PC-9 (cell line): ENCODE data around the gene ENKD1. TPM values are rescaled to one million over a fixed set of nuclear protein-coding genes. Genes with fewer than 3 reads are reported as not detected.

ENCODE experiments used
- BruUV-seq: library from RNA; stranded (reverse); fragments of 400-500 nt; replicated peaks from 2 replicates; lab custom pipeline; 2021; lab: Mats Ljungman, UMichigan
- CTCF ChIA-PET: fragments of 300-600 bp; sonication (Branson Sonifier 250); formaldehyde crosslinking; loops from one replicate; lab custom pipeline; 2022; ENCODE audit warnings: antibody characterized with exemption; lab: Charles Lee
- POLR2A ChIA-PET: fragments of 300-600 bp; sonication (Branson Sonifier 250); formaldehyde crosslinking; loops from one replicate; lab custom pipeline; 2022; ENCODE audit warnings: antibody characterized with exemption; ENCODE audit not compliant: unreplicated experiment; lab: Charles Lee
- DNase-seq, 2 experiments: peaks; one replicate each; pipeline versions ENCODE4 v3.0.0 to v3.0.0-alpha.2; 2015 to 2022; ENCODE audit warnings: mixed read lengths in 1 of 2
- H2AFZ ChIP-seq: fragments of 200-600 bp; sonication (generic); 2 replicates; pipeline ENCODE4 v1.8.1; 2017; ENCODE audit warnings: antibody characterized with exemption
- H3F3A ChIP-seq: fragments of 200-600 bp; sonication (generic); 2 replicates; pipeline ENCODE4 v1.8.1; 2017; ENCODE audit warnings: antibody characterized with exemption, mild to moderate bottlenecking, low read depth; ENCODE audit not compliant: insufficient read depth
- H3K27ac ChIP-seq: fragments of 200-600 bp; sonication (generic); 2 replicates; pipeline ENCODE4 v1.6.1; 2016; ENCODE audit warnings: mixed run types
- H3K27me3 ChIP-seq: fragments of 200-600 bp; sonication (generic); 2 replicates; pipeline ENCODE4 v1.6.1; 2016; ENCODE audit warnings: low read depth, mixed run types; ENCODE audit not compliant: insufficient read depth
- H3K36me3 ChIP-seq: fragments of 200-600 bp; sonication (generic); 2 replicates; pipeline ENCODE4 v1.6.1; 2016; ENCODE audit warnings: low read depth, mixed run types
- H3K4me1 ChIP-seq: fragments of 200-600 bp; sonication (generic); replicated peaks from 2 replicates; pipeline ENCODE4 v1.6.1; 2016; ENCODE audit warnings: mixed run types; ENCODE audit not compliant: insufficient read depth
- H3K4me2 ChIP-seq: fragments of 200-600 bp; sonication (generic); 2 replicates; pipeline ENCODE4 v1.6.1; 2017; ENCODE audit warnings: mixed run types
- H3K4me3 ChIP-seq: fragments of 200-600 bp; sonication (generic); 2 replicates; pipeline ENCODE4 v1.6.1; 2016; ENCODE audit warnings: mixed run types
- H3K79me2 ChIP-seq: fragments of 200-600 bp; sonication (generic); 2 replicates; pipeline ENCODE4 v1.6.1; 2017; ENCODE audit warnings: low read depth, mixed run types
- H3K9me2 ChIP-seq: fragments of 200-600 bp; sonication (generic); 2 replicates; pipeline ENCODE4 v1.8.1; 2017; ENCODE audit warnings: mild to moderate bottlenecking; ENCODE audit not compliant: insufficient read depth
- H3K9me3 ChIP-seq: fragments of 200-600 bp; sonication (generic); 2 replicates; pipeline ENCODE4 v1.8.1; 2016; ENCODE audit warnings: low read depth; ENCODE audit not compliant: insufficient read depth
- H4K20me1 ChIP-seq: fragments of 200-600 bp; sonication (generic); 2 replicates; pipeline ENCODE4 v1.8.1; 2017; ENCODE audit not compliant: insufficient read depth
- EZH2 ChIP-seq: fragments of 200-600 bp; sonication (generic); IDR thresholded peaks from 2 replicates; pipeline ENCODE4 v1.8.0; 2017; ENCODE audit warnings: antibody characterized with exemption, low read depth
- intact Hi-C: fragments of 100-400 bp; cut with micrococcal nuclease; formaldehyde crosslinking; loops from one replicate; pipeline ENCODE4 v1.10.0; 2022; ENCODE audit not compliant: unreplicated experiment
- total RNA-seq: library from RNA; stranded (reverse); gene quantifications from 2 replicates; pipeline ENCODE4 v1.2.3, GENCODE V29; 2021
- TF ChIP-seq, protein P1 (sequence below): fragments of 200-600 bp; sonication (generic); conservative IDR thresholded peaks from 2 replicates; pipeline ENCODE4 v1.6.1; 2017; ENCODE audit warnings: mixed run types, antibody characterized with exemption, mild to moderate bottlenecking, moderate library complexity

Gene ENKD1
- total RNA-seq, 1 experiment from 2014 or later: 20.8 TPM

DNA sequence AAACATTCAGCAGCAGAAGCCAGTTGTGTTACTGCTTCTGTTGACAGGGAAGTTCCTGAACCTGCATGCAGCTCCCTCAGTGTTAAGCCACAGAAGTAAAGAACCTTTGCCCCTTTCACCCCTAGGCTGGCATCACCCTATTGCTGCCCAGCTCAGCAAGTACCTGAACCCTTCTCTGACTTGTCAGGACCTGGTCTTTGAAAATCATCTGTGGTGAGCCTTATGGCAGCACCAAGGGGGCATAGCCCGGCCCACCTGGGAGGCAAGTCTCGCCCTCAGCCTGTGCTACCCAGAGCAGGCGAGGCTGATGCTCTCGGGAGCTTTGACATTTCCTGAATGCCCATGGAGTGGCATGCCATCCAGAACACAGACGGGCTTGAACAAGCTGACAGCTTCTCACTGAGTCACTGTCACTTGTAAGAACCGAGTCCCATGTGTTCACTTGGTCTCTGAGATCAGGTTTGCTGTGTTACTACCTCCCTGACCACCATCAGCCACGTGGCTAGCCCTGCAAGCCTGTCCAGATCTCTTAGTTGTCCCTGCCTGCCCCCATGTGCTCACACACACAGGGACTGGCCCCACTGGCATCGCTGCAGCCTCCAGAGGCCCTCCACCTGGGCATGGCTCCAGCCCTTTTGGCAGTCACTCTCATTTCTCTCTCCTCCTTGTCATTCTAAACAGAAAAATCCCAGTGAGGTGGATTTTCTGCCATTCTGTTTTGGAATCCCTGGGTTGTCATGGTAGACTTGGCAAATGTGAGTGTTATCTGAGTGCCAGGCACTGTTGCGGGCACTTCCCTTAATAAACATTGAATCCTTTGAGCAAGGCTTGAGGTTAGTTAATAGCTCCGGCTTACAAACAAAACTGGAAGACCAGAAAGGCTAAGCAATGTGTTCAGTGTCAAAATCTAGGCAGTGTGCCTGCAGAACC is 24.5 kb downstream of the ENKD1 start:
- CTCF ChIA-PET: interaction anchor here (0.7 kb wide), 2 partner anchors 545 to 655 kb away, joined by 4 to 5 read pairs; no protein-coding TSS in a partner anchor
- Histone ChIP-seq H3K4me1 (no peaks in the 10 kb centered on the region), H3K9me2 (no peaks in the 10 kb centered on the region), H3K79me2 (no peaks in the 10 kb centered on the region), H3K36me3 (0 out of 2 replicates have a peak, but pooled peaks cover 3% of the 10 kb centered on the region), H4K20me1 (peaks cover 6% of the 10 kb centered on the region; the same call in 1 of the 2 replicates), H2AFZ (no peak overlapping the region), H3K4me2 (no peak overlapping the region), H3K27ac (no peak overlapping the region), H3F3A (peaks cover 22% of the 10 kb centered on the region; the same call in 1 of the 2 replicates), H3K27me3 (no peaks in the 10 kb centered on the region), H3K4me3 (no peak overlapping the region), H3K9me3 (no peaks in the 10 kb centered on the region)
- TF ChIP-seq, protein P1, sequence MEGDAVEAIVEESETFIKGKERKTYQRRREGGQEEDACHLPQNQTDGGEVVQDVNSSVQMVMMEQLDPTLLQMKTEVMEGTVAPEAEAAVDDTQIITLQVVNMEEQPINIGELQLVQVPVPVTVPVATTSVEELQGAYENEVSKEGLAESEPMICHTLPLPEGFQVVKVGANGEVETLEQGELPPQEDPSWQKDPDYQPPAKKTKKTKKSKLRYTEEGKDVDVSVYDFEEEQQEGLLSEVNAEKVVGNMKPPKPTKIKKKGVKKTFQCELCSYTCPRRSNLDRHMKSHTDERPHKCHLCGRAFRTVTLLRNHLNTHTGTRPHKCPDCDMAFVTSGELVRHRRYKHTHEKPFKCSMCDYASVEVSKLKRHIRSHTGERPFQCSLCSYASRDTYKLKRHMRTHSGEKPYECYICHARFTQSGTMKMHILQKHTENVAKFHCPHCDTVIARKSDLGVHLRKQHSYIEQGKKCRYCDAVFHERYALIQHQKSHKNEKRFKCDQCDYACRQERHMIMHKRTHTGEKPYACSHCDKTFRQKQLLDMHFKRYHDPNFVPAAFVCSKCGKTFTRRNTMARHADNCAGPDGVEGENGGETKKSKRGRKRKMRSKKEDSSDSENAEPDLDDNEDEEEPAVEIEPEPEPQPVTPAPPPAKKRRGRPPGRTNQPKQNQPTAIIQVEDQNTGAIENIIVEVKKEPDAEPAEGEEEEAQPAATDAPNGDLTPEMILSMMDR: no peak
- no peak for TF ChIP-seq EZH2
- no TSS peak for BruUV-seq
- no peak for DNase-seq
- intact Hi-C loops: no loop called here
- POLR2A ChIA-PET: no interaction called here

DNA sequence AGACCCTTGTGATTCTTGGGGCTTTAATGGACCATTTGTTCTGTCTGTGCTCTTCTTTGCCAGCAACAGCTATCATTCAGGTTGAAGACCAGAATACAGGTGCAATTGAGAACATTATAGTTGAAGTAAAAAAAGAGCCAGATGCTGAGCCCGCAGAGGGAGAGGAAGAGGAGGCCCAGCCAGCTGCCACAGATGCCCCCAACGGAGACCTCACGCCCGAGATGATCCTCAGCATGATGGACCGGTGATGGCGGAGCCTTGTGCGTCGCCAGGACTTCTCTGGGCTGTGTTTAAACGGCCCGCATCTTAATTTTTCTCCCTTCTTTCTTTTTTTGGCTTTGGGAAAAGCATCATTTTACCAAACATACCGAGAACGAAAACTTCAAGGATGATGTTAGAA is 28.9 kb downstream of the ENKD1 start:
- no TSS peak for BruUV-seq
- H3K9me3 ChIP-seq: no peaks in the 10 kb centered on the region
- H4K20me1 ChIP-seq: peaks cover 8% of the 10 kb centered on the region; the same call in 1 of the 2 replicates
- H3K4me3 ChIP-seq: no peak overlapping the region
- no peaks in the 10 kb centered on the region for H3K4me1 ChIP-seq
- 0 out of 2 replicates have a peak, but pooled peaks cover 3% of the 10 kb centered on the region for H3K36me3 ChIP-seq
- intact Hi-C loops: no loop called here
- no peak overlapping the region for H3K27ac ChIP-seq
- peaks cover 19% of the 10 kb centered on the region; the same call in 1 of the 2 replicates for H3F3A ChIP-seq
- TF ChIP-seq, protein P1: no peak
- TF ChIP-seq EZH2: no peak
- CTCF ChIA-PET: no interaction called here
- no peak for DNase-seq
- no peaks in the 10 kb centered on the region for H3K79me2 ChIP-seq
- H3K4me2 ChIP-seq: no peak overlapping the region
- no peaks in the 10 kb centered on the region for H3K9me2 ChIP-seq
- H2AFZ ChIP-seq: no peak overlapping the region
- POLR2A ChIA-PET: no interaction called here
- H3K27me3 ChIP-seq: no peaks in the 10 kb centered on the region

DNA sequence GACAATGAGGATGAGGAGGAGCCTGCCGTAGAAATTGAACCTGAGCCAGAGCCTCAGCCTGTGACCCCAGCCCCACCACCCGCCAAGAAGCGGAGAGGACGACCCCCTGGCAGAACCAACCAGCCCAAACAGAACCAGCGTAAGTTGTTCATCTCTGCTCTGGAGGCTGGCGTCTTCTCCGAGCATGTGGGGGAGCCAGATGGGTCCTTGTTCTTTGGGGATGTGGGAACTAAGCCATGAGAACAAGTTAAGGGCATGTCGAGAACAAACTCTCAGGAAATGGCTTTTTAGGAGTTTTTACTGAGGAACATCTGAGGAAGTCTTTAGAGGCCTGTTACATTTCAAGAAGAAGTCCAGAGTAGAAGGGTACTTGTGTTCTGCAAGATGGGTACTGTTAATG is 29.8 kb downstream of the ENKD1 start:
- Histone ChIP-seq H3K9me2 (no peaks in the 10 kb centered on the region), H3K4me1 (no peaks in the 10 kb centered on the region), H3K79me2 (no peaks in the 10 kb centered on the region), H3K4me3 (no peak overlapping the region), H4K20me1 (peaks cover 8% of the 10 kb centered on the region; the same call in 1 of the 2 replicates), H3K9me3 (no peaks in the 10 kb centered on the region), H3K27ac (no peak overlapping the region), H3K36me3 (0 out of 2 replicates have a peak, but pooled peaks cover 3% of the 10 kb centered on the region), H3F3A (peaks cover 14% of the 10 kb centered on the region; the same call in 1 of the 2 replicates), H3K4me2 (no peak overlapping the region), H3K27me3 (no peaks in the 10 kb centered on the region), H2AFZ (no peak overlapping the region)
- CTCF ChIA-PET: no interaction called here
- no TSS peak for BruUV-seq
- TF ChIP-seq EZH2: no peak
- TF ChIP-seq, protein P1: no peak
- POLR2A ChIA-PET: no interaction called here
- no peak for DNase-seq
- intact Hi-C loops: no loop called here
